Brain pericyte (primary cell): ENCODE measurements around the gene MAMLD1.

Experiments
- DNase-seq: peaks from one replicate; pipeline ENCODE4 v3.0.0-alpha.2; 2012; ENCODE audit warnings: low read depth, low spot score

The MAMLD1 gene

GRCh38 chrX:150502091-150502490 lies 139.0 kb downstream of the MAMLD1 start:
- no peak for DNase-seq

GRCh38 chrX:150502979-150503897 lies 140.1 kb downstream of the MAMLD1 start:
- no peak for DNase-seq

GRCh38 chrX:150503898-150504219 lies 140.7 kb downstream of the MAMLD1 start:
- DNase-seq: no peak

GRCh38 chrX:150504397-150505182 lies 141.5 kb downstream of the MAMLD1 start:
- no peak for DNase-seq

GRCh38 chrX:150506020-150506419 lies 142.9 kb downstream of the MAMLD1 start:
- no peak for DNase-seq

- no peak for DNase-seq
Measured at GRCh38 chrX:150506486-150506885, 143.4 kb downstream of the MAMLD1 start.

- DNase-seq: no peak
Measured at GRCh38 chrX:150507251-150507856, 144.2 kb downstream of the MAMLD1 start.

GRCh38 chrX:150508018-150508417 lies 144.9 kb downstream of the MAMLD1 start:
- DNase-seq: no peak

- DNase-seq: no peak
Measured at GRCh38 chrX:150508451-150509367, 145.6 kb downstream of the MAMLD1 start.

GRCh38 chrX:150509703-150510102 lies 146.6 kb downstream of the MAMLD1 start:
- no peak for DNase-seq

GRCh38 chrX:150512461-150512901 lies 149.4 kb downstream of the MAMLD1 start:
- no peak for DNase-seq

GRCh38 chrX:150513544-150513943 lies 150.4 kb downstream of the MAMLD1 start:
- no peak for DNase-seq

- DNase-seq: no peak
Measured at GRCh38 chrX:150514462-150514861, 151.3 kb downstream of the MAMLD1 start.

GRCh38 chrX:150515801-150516200 lies 152.7 kb downstream of the MAMLD1 start:
- DNase-seq: no peak

- no peak for DNase-seq
Measured at GRCh38 chrX:150517303-150517910, 154.3 kb downstream of the MAMLD1 start.

- DNase-seq: no peak
Measured at GRCh38 chrX:150522494-150522893, 159.4 kb downstream of the MAMLD1 start.

- DNase-seq: no peak
Measured at GRCh38 chrX:150525061-150525919, 162.2 kb downstream of the MAMLD1 start.

GRCh38 chrX:150526692-150527091 lies 163.6 kb downstream of the MAMLD1 start:
- DNase-seq: no peak

- no peak for DNase-seq
Measured at GRCh38 chrX:150527108-150527507, 164.0 kb downstream of the MAMLD1 start.

- no peak for DNase-seq
Measured at GRCh38 chrX:150529587-150529986, 166.5 kb downstream of the MAMLD1 start.
